Sigmoid colon (tissue), 7 donors: Measurements from ENCODE around the gene P4HA1. TPM values are rescaled to one million over a fixed set of nuclear protein-coding genes. Genes with fewer than 3 reads are reported as not detected.

Experiments used
- DNase-seq: peaks from one replicate; pipeline ENCODE4 v3.0.0-alpha.2; 2019
- H3K27ac ChIP-seq, 4 donors: fragments of 200-600 bp; sonication (generic); one replicate each; pipeline ENCODE4 v1.5.1; 2016 to 2019; ENCODE audit warnings: mild to moderate bottlenecking in 1 of 4
- H3K27me3 ChIP-seq, 3 donors: fragments of 200-600 bp; sonication (generic); one replicate each; pipeline ENCODE4 v1.5.1; 2019; ENCODE audit warnings: mild to moderate bottlenecking in 1 of 3
- H3K36me3 ChIP-seq, 4 donors: fragments of 200-600 bp; sonication (generic); one replicate each; pipeline ENCODE4 v1.5.1; 2016 to 2019
- H3K4me1 ChIP-seq, 4 donors: fragments of 200-600 bp; sonication (generic); one replicate each; pipeline ENCODE4 v1.5.1; 2017 to 2019
- H3K4me3 ChIP-seq, 4 donors: fragments of 200-600 bp; sonication (generic); one replicate each; pipeline ENCODE4 v1.5.1; 2017 to 2019; ENCODE audit warnings: mild to moderate bottlenecking in 2 of 4, moderate library complexity in 1 of 4
- H3K9me3 ChIP-seq, 4 donors: fragments of 200-600 bp in 3 of 4; sonication (generic) in 3 of 4; one replicate each; pipeline versions ENCODE4 v1.5.1 to v1.6.1; 2013 to 2019
- CTCF ChIP-seq, 4 experiments: fragments of 450-650 bp in 3 of 4; fragments of 200-600 bp in 1 of 4; IDR thresholded peaks; one replicate each; pipeline ENCODE4 v1.5.1; 2016 to 2019; ENCODE audit warnings: antibody characterized with exemption in 4 of 4, mild to moderate bottlenecking in 3 of 4, moderate library complexity in 2 of 4
- EP300 ChIP-seq, 4 donors: sonication (generic); formaldehyde crosslinking; IDR thresholded peaks; one replicate each; pipeline ENCODE4 v1.6.1; 2017; ENCODE audit warnings: antibody characterized with exemption in 4 of 4
- POLR2A ChIP-seq, 2 donors: fragments of 450-650 bp; IDR thresholded peaks; one replicate each; pipeline ENCODE4 v1.6.1; 2016; ENCODE audit warnings: antibody characterized with exemption in 2 of 2, mild to moderate bottlenecking in 2 of 2, moderate library complexity in 2 of 2
- POLR2AphosphoS5 ChIP-seq, 4 donors: sonication (generic); formaldehyde crosslinking; IDR thresholded peaks; one replicate each; pipeline ENCODE4 v1.6.1; 2017; ENCODE audit warnings: antibody characterized with exemption in 4 of 4
- WGBS, 2 donors: extraction: QIAGEN DNeasy Blood & Tissue Kit; methylation state at CpG; one replicate each; pipeline ENCODE4 v1.1.7; 2013; 5-methylcytosine and 5-hydroxymethylcytosine counted together
- intact Hi-C: fragments of 100-400 bp; cut with DNase I; formaldehyde crosslinking; loops from one replicate; pipeline ENCODE4 v1.15.1; 2023
- polyA plus RNA-seq, 3 donors: library from polyadenylated mRNA; stranded (reverse); fragments of 200-250 nt; gene quantifications; one replicate each; pipeline ENCODE4 v1.2.3, GENCODE V29; 2013
- total RNA-seq, 4 donors: library from RNA; depleted of rRNA; stranded (reverse); fragments of >200 nt; gene quantifications; one replicate each; pipeline ENCODE4 v1.1.0, GENCODE V29; 2016
- donor health status: healthy with polysubstance abuse.
- donor health status: Bipolar disorder and iron deficiency.
- donor health status: healthy.

The P4HA1 gene
- total and polyA plus RNA-seq, 7 donors, result 4.2 to 25.0 (median 15.2) TPM

- H3K4me1 ChIP-seq, result peaks cover 0 to 19% (median 15%) of the 10 kb centered on the region in 4 donors
- DNase-seq, result no peak
- peak overlapping the region; percentile 71 to 82 (median 76) for H3K27ac ChIP-seq
- 74 to 95% methylated on average over 3 of the region's 3 CpGs for WGBS, 2 donors
- H3K36me3 ChIP-seq, result peaks cover 0 to 35% (median 3%) of the 10 kb centered on the region in 4 donors
- no peaks in the 10 kb centered on the region for H3K9me3 ChIP-seq
- no peaks in the 10 kb centered on the region for H3K27me3 ChIP-seq
- no peak for TF ChIP-seq CTCF (IDR thresholded peaks at IDR 0.05)
- TF ChIP-seq POLR2A (IDR thresholded peaks at IDR 0.05), result no peak
- no peak for TF ChIP-seq POLR2AphosphoS5 (IDR thresholded peaks at IDR 0.05)
- TF ChIP-seq EP300 (IDR thresholded peaks at IDR 0.05), result no peak
- intact Hi-C loops, result no loop called here
- no peak overlapping the region for H3K4me3 ChIP-seq
Measured at GRCh38 chr10:73075829-73076228, 20.8 kb downstream of the P4HA1 start.

GRCh38 chr10:73073627-73074026, 23.0 kb downstream of the P4HA1 start:
- DNase-seq, result no peak
- no peak overlapping the region for H3K4me3 ChIP-seq
- H3K36me3 ChIP-seq, result peaks cover 0 to 38% (median 3%) of the 10 kb centered on the region in 4 donors
- TF ChIP-seq EP300 (IDR thresholded peaks at IDR 0.05) (no peak), POLR2AphosphoS5 (IDR thresholded peaks at IDR 0.05) (no peak), CTCF (IDR thresholded peaks at IDR 0.05) (no peak), POLR2A (IDR thresholded peaks at IDR 0.05) (no peak)
- no peaks in the 10 kb centered on the region for H3K27me3 ChIP-seq
- H3K27ac ChIP-seq, result no peak overlapping the region
- intact Hi-C loops, result no loop called here
- H3K9me3 ChIP-seq, result no peaks in the 10 kb centered on the region
- H3K4me1 ChIP-seq, result peaks cover 0 to 19% (median 15%) of the 10 kb centered on the region in 4 donors

GRCh38 chr10:73065441-73065840, 31.2 kb downstream of the P4HA1 start:
- TF ChIP-seq POLR2AphosphoS5 (IDR thresholded peaks at IDR 0.05), result no peak
- no peak for TF ChIP-seq POLR2A (IDR thresholded peaks at IDR 0.05)
- no peak for TF ChIP-seq CTCF (IDR thresholded peaks at IDR 0.05)
- H3K4me3 ChIP-seq, result no peak overlapping the region
- H3K4me1 ChIP-seq, result no peaks in the 10 kb centered on the region
- DNase-seq, result no peak
- 85 to 91% methylated on average over 1 of the region's 1 CpG for WGBS, 2 donors
- no peaks in the 10 kb centered on the region for H3K9me3 ChIP-seq
- peaks cover 0 to 41% (median 2%) of the 10 kb centered on the region in 4 donors for H3K36me3 ChIP-seq
- intact Hi-C loops, result loop anchor here (10.0 kb wide), 1 partner anchor 701 kb away; no protein-coding TSS in a partner anchor
- no peak overlapping the region for H3K27ac ChIP-seq
- no peaks in the 10 kb centered on the region for H3K27me3 ChIP-seq

GRCh38 chr10:73061743-73062142, 34.9 kb downstream of the P4HA1 start:
- Histone ChIP-seq H3K36me3 (peaks cover 0 to 24% (median 2%) of the 10 kb centered on the region in 4 donors), H3K27me3 (no peaks in the 10 kb centered on the region), H3K4me1 (no peaks in the 10 kb centered on the region), H3K27ac (no peak overlapping the region), H3K9me3 (no peaks in the 10 kb centered on the region), H3K4me3 (no peak overlapping the region)
- intact Hi-C loops, result loop anchor here (10.0 kb wide), 1 partner anchor 697 kb away; no protein-coding TSS in a partner anchor
- WGBS, 2 donors, result 81 to 92% methylated on average over 1 of the region's 1 CpG
- no peak for TF ChIP-seq CTCF (IDR thresholded peaks at IDR 0.05)
- TF ChIP-seq POLR2AphosphoS5 (IDR thresholded peaks at IDR 0.05), result no peak
- TF ChIP-seq EP300 (IDR thresholded peaks at IDR 0.05), result no peak
- TF ChIP-seq POLR2A (IDR thresholded peaks at IDR 0.05), result no peak
- no peak for DNase-seq
